Measurements from ENCODE around the gene PEAK3. TPM values are rescaled to one million over a fixed set of nuclear protein-coding genes. Genes with fewer than 3 reads are reported as not detected.

Gene PEAK3
- total RNA-seq, 1 donor from 2014 or later: 4.7 TPM

GRCh38 chr19:2290441-2291184, 8.6 kb upstream of the PEAK3 start:
- Histone ChIP-seq H3K4me1 (peaks cover 17 to 29% of the 10 kb centered on the region in 2 donors), H3K36me3 (no peaks in the 10 kb centered on the region), H3K27me3 (peaks cover 16% of the 10 kb centered on the region), H3K4me3 (peak overlapping the region; percentile 45 to 58), H3K9me3 (no peaks in the 10 kb centered on the region), H3K27ac (no peak overlapping the region)
- DNase-seq (ENCODE audit: low spot score in 2 of 2): no peak
- intact Hi-C loops (cut with DNase I): no loop called here
- no peak for TF ChIP-seq CTCF (IDR thresholded peaks at IDR 0.05)

- Histone ChIP-seq H3K9me3 (no peaks in the 10 kb centered on the region), H3K27me3 (peaks cover 16% of the 10 kb centered on the region), H3K4me1 (peaks cover 17 to 28% of the 10 kb centered on the region in 2 donors), H3K27ac (peak overlapping the region in 1 of 2 donors; percentile 30), H3K4me3 (peak overlapping the region; percentile 45 to 58), H3K36me3 (no peaks in the 10 kb centered on the region)
- intact Hi-C loops (cut with DNase I): no loop called here
- DNase-seq (ENCODE audit: low spot score in 2 of 2): no peak
- TF ChIP-seq CTCF (IDR thresholded peaks at IDR 0.05): no peak
Measured at GRCh38 chr19:2289714-2290435, 7.9 kb upstream of the PEAK3 start.

- DNase-seq (ENCODE audit: low spot score in 2 of 2): no peak
- H3K36me3 ChIP-seq: no peaks in the 10 kb centered on the region
- no peak overlapping the region for H3K27ac ChIP-seq
- H3K9me3 ChIP-seq: no peaks in the 10 kb centered on the region
- no peak for TF ChIP-seq CTCF (IDR thresholded peaks at IDR 0.05)
- intact Hi-C loops (cut with DNase I): no loop called here
- peaks cover 14 to 20% of the 10 kb centered on the region in 2 donors for H3K4me1 ChIP-seq
- peaks cover 16% of the 10 kb centered on the region for H3K27me3 ChIP-seq
- H3K4me3 ChIP-seq: peak overlapping the region in 1 of 2 donors; percentile 58
Measured at GRCh38 chr19:2288818-2289713, 7.1 kb upstream of the PEAK3 start.

- Histone ChIP-seq H3K27ac (no peak overlapping the region), H3K4me3 (no peak overlapping the region), H3K27me3 (peaks cover 16% of the 10 kb centered on the region), H3K4me1 (peaks cover 12 to 16% of the 10 kb centered on the region in 2 donors), H3K9me3 (no peaks in the 10 kb centered on the region), H3K36me3 (no peaks in the 10 kb centered on the region)
- DNase-seq (ENCODE audit: low spot score in 2 of 2): no peak
- TF ChIP-seq CTCF (IDR thresholded peaks at IDR 0.05): no peak
- intact Hi-C loops (cut with DNase I): no loop called here
Measured at GRCh38 chr19:2288338-2288817, 6.4 kb upstream of the PEAK3 start.

- Histone ChIP-seq H3K4me3 (no peak overlapping the region), H3K4me1 (peaks cover 12 to 16% of the 10 kb centered on the region in 2 donors), H3K36me3 (no peaks in the 10 kb centered on the region), H3K27me3 (peaks cover 16% of the 10 kb centered on the region), H3K27ac (no peak overlapping the region), H3K9me3 (no peaks in the 10 kb centered on the region)
- DNase-seq (ENCODE audit: low spot score in 2 of 2): no peak
- intact Hi-C loops (cut with DNase I): no loop called here
- TF ChIP-seq CTCF (IDR thresholded peaks at IDR 0.05): no peak
Measured at GRCh38 chr19:2287585-2288337, 5.8 kb upstream of the PEAK3 start.

Data from ascending aorta (tissue), 2 donors.